AG09309 (cell line): ENCODE measurements around the gene DNAJB5.

Source experiments
- DNase-seq: peaks from one replicate; pipeline ENCODE4 v3.0.0-alpha.2; 2010; ENCODE audit warnings: low read depth
- H3K4me3 ChIP-seq: 2 replicates; pipeline ENCODE4 v1.5.1; 2011; ENCODE audit warnings: mild to moderate bottlenecking, low read depth, low read length, moderate library complexity; ENCODE audit not compliant: control insufficient read depth
- CTCF ChIP-seq: IDR thresholded peaks from 2 replicates; pipeline ENCODE4 v1.5.1; 2011; ENCODE audit warnings: mild to moderate bottlenecking, low read depth, low read length, inconsistent platforms; ENCODE audit not compliant: insufficient read depth, control insufficient read depth; ENCODE audit errors: missing control alignments

DNAJB5 gene

GRCh38 chr9:35029241-35029640 is 39.7 kb downstream of the DNAJB5 start:
- no peak for TF ChIP-seq CTCF
- no peak for DNase-seq

GRCh38 chr9:35029852-35030251 is 40.3 kb downstream of the DNAJB5 start:
- H3K4me3 ChIP-seq: no peak overlapping the region
- TF ChIP-seq CTCF: no peak
- DNase-seq: no peak

More at GRCh38 chr9:35029241-35029640, 39.7 kb downstream of the DNAJB5 start:
- no peak overlapping the region for H3K4me3 ChIP-seq

GRCh38 chr9:35033101-35033500 is 43.6 kb downstream of the DNAJB5 start:
- no peak for TF ChIP-seq CTCF
- no peak overlapping the region for H3K4me3 ChIP-seq

GRCh38 chr9:35035851-35036701 is 46.5 kb downstream of the DNAJB5 start:
- peak; percentile 11 for TF ChIP-seq CTCF
- peak; percentile 5 for DNase-seq
- peak overlapping the region; percentile 15 for H3K4me3 ChIP-seq

More at GRCh38 chr9:35033101-35033500, 43.6 kb downstream of the DNAJB5 start:
- no peak for DNase-seq

GRCh38 chr9:35042081-35042604 is 52.6 kb downstream of the DNAJB5 start:
- DNase-seq: no peak
- no peak for TF ChIP-seq CTCF
- no peak overlapping the region for H3K4me3 ChIP-seq

- DNase-seq: no peak
- no peak for TF ChIP-seq CTCF
- no peak overlapping the region for H3K4me3 ChIP-seq
Measured at GRCh38 chr9:35042891-35043545, 53.5 kb downstream of the DNAJB5 start.
